Mammary epithelial cell (primary cell): ENCODE measurements around the gene CCDC88B.

ENCODE experiments used
- CTCF ChIP-seq, 2 donors: IDR thresholded peaks in 1 of 2; conservative IDR thresholded peaks in 1 of 2; 2 replicates each; pipeline ENCODE4 v1.5.1; 2011 to 2012; ENCODE audit warnings: inconsistent platforms in 2 of 2, low read length in 2 of 2, mild to moderate bottlenecking in 2 of 2, control low read depth in 1 of 2, low read depth in 1 of 2; ENCODE audit not compliant: insufficient read depth in 1 of 2; ENCODE audit errors: extremely low read depth in 1 of 2
- EZH2 ChIP-seq: IDR thresholded peaks from 2 replicates; pipeline ENCODE4 v1.6.1; 2012; ENCODE audit warnings: low read length, inconsistent platforms, borderline replicate concordance

- no peak for TF ChIP-seq CTCF (conservative IDR thresholded peaks at IDR 0.05 in 1 of 2, IDR thresholded peaks at IDR 0.05 in 1 of 2; ENCODE audit: extremely low read depth in 1 of 2, insufficient read depth in 1 of 2, low read depth in 1 of 2, low read length in 2 of 2)
- TF ChIP-seq EZH2 = no peak
These were observed 12.0 kb upstream of the CCDC88B start for GRCh38 chr11:64327993-64328392.
